ENCODE results near the gene PNPLA1.

The PNPLA1 gene

GRCh38 chr6:36242161-36242560, 27.7 kb upstream of the PNPLA1 start:
- H3K27me3 ChIP-seq (replicated peaks; ENCODE audit: insufficient read depth, low read length): no peaks in the 10 kb centered on the region

GRCh38 chr6:36242626-36243025, 27.2 kb upstream of the PNPLA1 start:
- H2AFZ ChIP-seq (ENCODE audit: low read length): no peak overlapping the region
- H3K4me1 ChIP-seq (ENCODE audit: low read length): no peaks in the 10 kb centered on the region
- no peaks in the 10 kb centered on the region for H3K9me3 ChIP-seq (replicated peaks; ENCODE audit: insufficient read depth, low read length)
- H3K79me2 ChIP-seq (ENCODE audit: low read length): no peaks in the 10 kb centered on the region
- no peaks in the 10 kb centered on the region for H4K20me1 ChIP-seq (ENCODE audit: insufficient read depth, low read length)
- no peaks in the 10 kb centered on the region for H3K27me3 ChIP-seq (replicated peaks; ENCODE audit: insufficient read depth, low read length)
- no peak overlapping the region for H3K4me2 ChIP-seq (ENCODE audit: low read depth, low read length)
- H3K27ac ChIP-seq (ENCODE audit: low read length): no peak overlapping the region
- no peaks in the 10 kb centered on the region for H3K36me3 ChIP-seq (replicated peaks; ENCODE audit: insufficient read depth, low read length)
- DNase-seq: no peak
- H3K4me3 ChIP-seq (ENCODE audit: low read length): no peak overlapping the region
- H3K9me2 ChIP-seq (replicated peaks; ENCODE audit: insufficient read depth, low read length): no peaks in the 10 kb centered on the region
- TF ChIP-seq EZH2phosphoT487 (IDR thresholded peaks at IDR 0.05; ENCODE audit: low read length) (no peak), CTCF (IDR thresholded peaks at IDR 0.05; ENCODE audit: low read length) (no peak), EZH2 (optimal IDR thresholded peaks at IDR 0.05; ENCODE audit: low read depth, low read length) (no peak)
- no peak overlapping the region for H3K9ac ChIP-seq (ENCODE audit: low read length)
- H3F3A ChIP-seq (ENCODE audit: insufficient read depth, low read length): no peaks in the 10 kb centered on the region

More at GRCh38 chr6:36242161-36242560, 27.7 kb upstream of the PNPLA1 start:
- no peaks in the 10 kb centered on the region for H3K9me2 ChIP-seq (replicated peaks; ENCODE audit: insufficient read depth, low read length)
- no peaks in the 10 kb centered on the region for H3F3A ChIP-seq (ENCODE audit: insufficient read depth, low read length)
- H2AFZ ChIP-seq (ENCODE audit: low read length): no peak overlapping the region
- no peak overlapping the region for H3K9ac ChIP-seq (ENCODE audit: low read length)
- TF ChIP-seq CTCF (IDR thresholded peaks at IDR 0.05; ENCODE audit: low read length) (no peak), EZH2phosphoT487 (IDR thresholded peaks at IDR 0.05; ENCODE audit: low read length) (no peak), EZH2 (optimal IDR thresholded peaks at IDR 0.05; ENCODE audit: low read depth, low read length) (no peak)
- no peaks in the 10 kb centered on the region for H3K79me2 ChIP-seq (ENCODE audit: low read length)
- H3K4me2 ChIP-seq (ENCODE audit: low read depth, low read length): no peak overlapping the region
- no peaks in the 10 kb centered on the region for H3K9me3 ChIP-seq (replicated peaks; ENCODE audit: insufficient read depth, low read length)
- no peak overlapping the region for H3K27ac ChIP-seq (ENCODE audit: low read length)
- no peak overlapping the region for H3K4me3 ChIP-seq (ENCODE audit: low read length)
- no peak for DNase-seq
- no peaks in the 10 kb centered on the region for H3K4me1 ChIP-seq (ENCODE audit: low read length)
- no peaks in the 10 kb centered on the region for H4K20me1 ChIP-seq (ENCODE audit: insufficient read depth, low read length)
- H3K36me3 ChIP-seq (replicated peaks; ENCODE audit: insufficient read depth, low read length): no peaks in the 10 kb centered on the region

- no peak overlapping the region for H2AFZ ChIP-seq (ENCODE audit: low read length)
- no peaks in the 10 kb centered on the region for H3K36me3 ChIP-seq (replicated peaks; ENCODE audit: insufficient read depth, low read length)
- no peaks in the 10 kb centered on the region for H3K9me3 ChIP-seq (replicated peaks; ENCODE audit: insufficient read depth, low read length)
- no peaks in the 10 kb centered on the region for H3K79me2 ChIP-seq (ENCODE audit: low read length)
- TF ChIP-seq CTCF (IDR thresholded peaks at IDR 0.05; ENCODE audit: low read length) (no peak), EZH2 (optimal IDR thresholded peaks at IDR 0.05; ENCODE audit: low read depth, low read length) (no peak), EZH2phosphoT487 (IDR thresholded peaks at IDR 0.05; ENCODE audit: low read length) (no peak)
- H3K9ac ChIP-seq (ENCODE audit: low read length): no peak overlapping the region
- H3F3A ChIP-seq (ENCODE audit: insufficient read depth, low read length): no peaks in the 10 kb centered on the region
- H3K27me3 ChIP-seq (replicated peaks; ENCODE audit: insufficient read depth, low read length): no peaks in the 10 kb centered on the region
- H3K4me3 ChIP-seq (ENCODE audit: low read length): no peak overlapping the region
- H3K4me2 ChIP-seq (ENCODE audit: low read depth, low read length): no peak overlapping the region
- DNase-seq: no peak
- no peaks in the 10 kb centered on the region for H3K9me2 ChIP-seq (replicated peaks; ENCODE audit: insufficient read depth, low read length)
- no peaks in the 10 kb centered on the region for H3K4me1 ChIP-seq (ENCODE audit: low read length)
- H4K20me1 ChIP-seq (ENCODE audit: insufficient read depth, low read length): no peaks in the 10 kb centered on the region
- H3K27ac ChIP-seq (ENCODE audit: low read length): no peak overlapping the region
Measured at GRCh38 chr6:36243562-36244212, 26.2 kb upstream of the PNPLA1 start.
